Heart right ventricle (tissue), 16 donors: Measurements from ENCODE around the gene EPN3. TPM values are rescaled to one million over a fixed set of nuclear protein-coding genes. Genes with fewer than 3 reads are reported as not detected.

Experiments
- ATAC-seq, 8 donors: fragments of 200-7000 bp; cut with Tn5 transposase; one replicate each; pipeline ENCODE4 v1.9.1; 2020; ENCODE audit warnings: mild to moderate bottlenecking in 8 of 8, moderate library complexity in 8 of 8, moderate number of reproducible peaks in 1 of 8
- DNase-seq, 2 donors: peaks; one replicate each; pipeline ENCODE4 v3.0.0-alpha.2; 2020
- H3K27ac ChIP-seq, 10 donors: fragments of 200-600 bp; sonication (generic) in 2 of 10; one replicate each; pipeline versions ENCODE4 v1.5.0 to v1.8.0; 2020 to 2022; ENCODE audit warnings: mild to moderate bottlenecking in 3 of 10
- H3K27me3 ChIP-seq, 7 donors: fragments of 200-600 bp; one replicate each; pipeline ENCODE4 v1.8.0; 2021 to 2022; ENCODE audit warnings: mild to moderate bottlenecking in 2 of 7
- H3K36me3 ChIP-seq, 9 donors: fragments of 200-600 bp; sonication (generic) in 1 of 9; one replicate each; pipeline versions ENCODE4 v1.5.0 to v1.8.0; 2020 to 2022; ENCODE audit warnings: mild to moderate bottlenecking in 2 of 9
- H3K4me1 ChIP-seq, 9 donors: fragments of 200-600 bp; sonication (generic) in 1 of 9; one replicate each; pipeline versions ENCODE4 v1.5.0 to v1.8.0; 2020 to 2022; ENCODE audit warnings: mild to moderate bottlenecking in 4 of 9
- H3K4me3 ChIP-seq, 10 donors: fragments of 200-600 bp; sonication (generic) in 2 of 10; one replicate each; pipeline versions ENCODE4 v1.5.0 to v1.8.0; 2020 to 2022; ENCODE audit warnings: mild to moderate bottlenecking in 7 of 10, moderate library complexity in 2 of 10
- H3K9me3 ChIP-seq, 11 donors: fragments of 200-600 bp in 10 of 11; sonication (generic) in 2 of 11; one replicate each; pipeline versions ENCODE4 v1.5.0 to v1.8.0; 2013 to 2022; ENCODE audit warnings: mild to moderate bottlenecking in 2 of 11, control low read depth in 1 of 11, moderate library complexity in 1 of 11
- whole genome bisulfite sequencing, 2 donors: extraction: QIAGEN DNeasy Blood & Tissue Kit; methylation state at CpG; one replicate each; pipeline ENCODE4 v1.1.7; 2013; ENCODE audit warnings: inconsistent platforms in 1 of 2; 5-methylcytosine and 5-hydroxymethylcytosine counted together
- intact Hi-C, 10 donors: fragments of 100-400 bp; cut with DNase I; formaldehyde crosslinking; loops; one replicate each; pipeline versions ENCODE4 v1.11.1 to v1.14.2; 2022
- polyA plus RNA-seq, 2 donors: library from polyadenylated mRNA; stranded (reverse); fragments of 200-250 nt; gene quantifications; one replicate each; pipeline ENCODE4 v1.2.3, GENCODE V29; 2013
- total RNA-seq, 10 donors: library from RNA; stranded (reverse); fragmentation: NEBNext Ultra II Directional in 3 of 10; extraction: Animal tissue kit (Norgen Biotek cat#: 25700) in 3 of 10; gene quantifications; one replicate each; pipeline versions ENCODE4 v1.2.1 to v1.2.4, GENCODE V29; 2021 to 2023
- TF ChIP-seq, protein P1 (sequence below), 9 donors: fragments of 200-600 bp; sonication (generic) in 2 of 9; IDR thresholded peaks; one replicate each; pipeline versions ENCODE4 v1.5.0 to v1.8.0; 2021 to 2022; ENCODE audit warnings: antibody characterized with exemption in 9 of 9, mild to moderate bottlenecking in 5 of 9, moderate library complexity in 1 of 9
- donor health status: Arrhythmogenic right ventricular cardiomyopathy.
- donor health status: ischemic (EF 13 %, LVEDD 7.1; RV severe dilation, severe dysfunction).
- donor health status: healthy with polysubstance abuse.
- donor health status: DM: no; HTN: yes; CAD: no.
- donor health status: DM: no; HTN: no; CAD: no.
- donor health status: ischemic (EF 25% LVEDD 6.9; RV normal size, moderate dysfunction).
- donor health status: ischemic (EF 25% LVEDD 5.7; RV mildly dilated, moderate dysfunction).
- donor health status: healthy.
- donor health status: DM: yes; HTN: yes; CAD: no.
- donor health status: Ischemic cardiomyopathy.
- donor health status: ischemic (EF 35%, LVEDD 5.7; RV mildly dilated, moderate dysfunction).
- donor health status: nonischemic (EF 11% LVEDD 7.7; RV severe dilation, severe dysfunction).
- donor health status: DM: yes; HTN: yes; CAD: no.
- donor health status: PGD.
- donor health status: ischemic (EF 29% LVEDD 5.4; RV normal size, mild dysfunction).
- donor health status: nonischemic (EF 23%, LVEDD 6.1; RV moderate dilation, normal function).

Gene EPN3
- total and polyA plus RNA-seq, 12 donors = 3.0 to 21.5 (median 10.1) TPM

- WGBS, 2 donors = 59 to 60% methylated on average over 6 of the region's 6 CpGs
- TF ChIP-seq, protein P1, sequence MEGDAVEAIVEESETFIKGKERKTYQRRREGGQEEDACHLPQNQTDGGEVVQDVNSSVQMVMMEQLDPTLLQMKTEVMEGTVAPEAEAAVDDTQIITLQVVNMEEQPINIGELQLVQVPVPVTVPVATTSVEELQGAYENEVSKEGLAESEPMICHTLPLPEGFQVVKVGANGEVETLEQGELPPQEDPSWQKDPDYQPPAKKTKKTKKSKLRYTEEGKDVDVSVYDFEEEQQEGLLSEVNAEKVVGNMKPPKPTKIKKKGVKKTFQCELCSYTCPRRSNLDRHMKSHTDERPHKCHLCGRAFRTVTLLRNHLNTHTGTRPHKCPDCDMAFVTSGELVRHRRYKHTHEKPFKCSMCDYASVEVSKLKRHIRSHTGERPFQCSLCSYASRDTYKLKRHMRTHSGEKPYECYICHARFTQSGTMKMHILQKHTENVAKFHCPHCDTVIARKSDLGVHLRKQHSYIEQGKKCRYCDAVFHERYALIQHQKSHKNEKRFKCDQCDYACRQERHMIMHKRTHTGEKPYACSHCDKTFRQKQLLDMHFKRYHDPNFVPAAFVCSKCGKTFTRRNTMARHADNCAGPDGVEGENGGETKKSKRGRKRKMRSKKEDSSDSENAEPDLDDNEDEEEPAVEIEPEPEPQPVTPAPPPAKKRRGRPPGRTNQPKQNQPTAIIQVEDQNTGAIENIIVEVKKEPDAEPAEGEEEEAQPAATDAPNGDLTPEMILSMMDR (IDR thresholded peaks at IDR 0.05) = no peak
- no peaks in the 10 kb centered on the region for H3K36me3 ChIP-seq
- peak in 1 of 2 donors; percentile 38 for DNase-seq
- H3K27me3 ChIP-seq = no peaks in the 10 kb centered on the region
- intact Hi-C loops = no loop called here
- H3K4me1 ChIP-seq = peaks cover 0 to 37% (median 11%) of the 10 kb centered on the region in 9 donors
- H3K4me3 ChIP-seq = no peak overlapping the region
- ATAC-seq = peak in 3 of 8 donors; percentile 46 to 72 (median 60)
- peak overlapping the region in 2 of 10 donors; percentile 15 to 52 for H3K27ac ChIP-seq
- no peaks in the 10 kb centered on the region for H3K9me3 ChIP-seq
Observed at GRCh38 chr17:50514936-50515702, 17.4 kb upstream of the EPN3 start.

DNA sequence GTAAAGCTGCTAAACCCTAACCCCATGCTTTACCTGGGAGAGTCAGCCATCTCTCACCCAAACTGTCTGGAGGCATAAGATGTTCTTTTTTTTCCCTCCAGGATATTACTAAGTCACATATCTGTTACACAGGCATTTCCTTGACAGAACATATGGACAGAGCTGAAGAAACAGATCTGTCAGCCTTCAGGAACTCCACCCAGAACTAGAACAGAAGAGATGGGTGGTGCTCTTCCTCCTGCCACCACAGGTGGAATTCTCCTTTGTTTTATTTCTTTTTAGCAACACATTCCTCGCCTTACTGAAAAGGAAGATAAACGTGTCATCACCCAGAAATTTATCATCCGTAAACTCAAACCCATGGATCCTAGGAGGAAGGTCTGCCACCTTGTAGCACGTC, 15.5 kb upstream of the EPN3 start:
- TF ChIP-seq, protein P1 (IDR thresholded peaks at IDR 0.05) = no peak
- no peaks in the 10 kb centered on the region for H3K9me3 ChIP-seq
- DNase-seq = no peak
- H3K36me3 ChIP-seq = no peaks in the 10 kb centered on the region
- ATAC-seq = peak in 5 of 8 donors; percentile 36 to 70 (median 36)
- peaks cover 0 to 37% (median 4%) of the 10 kb centered on the region in 9 donors for H3K4me1 ChIP-seq
- H3K27ac ChIP-seq = peak overlapping the region in 4 of 10 donors; percentile 5 to 62 (median 18)
- WGBS, 2 donors = 66 to 72% methylated on average over 4 of the region's 4 CpGs
- intact Hi-C loops = no loop called here
- H3K27me3 ChIP-seq = no peaks in the 10 kb centered on the region
- H3K4me3 ChIP-seq = no peak overlapping the region

DNA sequence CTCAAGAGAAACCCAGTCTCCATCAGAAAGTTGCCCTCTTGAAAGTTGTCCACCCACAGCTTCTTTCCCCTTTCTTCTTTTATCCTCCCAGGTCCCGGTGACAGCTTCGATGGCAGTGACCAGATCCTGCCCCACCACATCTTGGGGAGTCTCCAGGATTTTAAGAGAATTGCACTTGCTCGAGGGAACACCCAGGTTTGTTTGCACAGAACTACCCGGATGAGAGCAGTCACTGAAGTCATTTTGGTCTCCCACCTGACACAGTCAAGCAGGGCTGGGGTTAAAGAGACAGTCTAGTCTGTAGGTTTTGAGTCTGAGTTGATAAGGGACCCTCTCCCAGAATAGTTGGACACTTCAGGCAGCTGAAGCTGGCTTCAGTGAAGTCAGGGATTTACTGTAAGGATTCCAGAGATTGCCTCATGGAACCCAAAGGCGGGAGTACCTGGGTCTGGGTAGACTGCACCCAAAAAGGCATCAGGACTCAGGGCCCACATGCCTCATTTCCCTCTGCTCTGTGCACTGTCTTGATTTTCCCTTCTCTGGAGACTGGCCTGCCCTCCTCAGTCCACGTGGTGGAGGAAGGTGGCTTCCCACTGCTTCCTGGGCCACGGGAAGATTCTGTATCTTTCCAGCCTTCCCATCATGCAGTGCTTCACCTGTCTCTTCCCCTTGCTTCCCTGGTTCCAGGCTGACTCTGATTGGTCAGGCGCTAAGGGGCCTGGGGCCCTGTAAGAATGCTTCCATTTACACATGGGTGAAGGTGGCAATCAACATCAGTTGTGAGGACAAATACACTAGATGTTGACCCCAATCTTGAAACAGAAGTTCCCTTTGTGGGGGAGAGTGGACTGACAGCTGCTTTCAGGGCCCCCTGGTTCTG, 14.8 kb upstream of the EPN3 start:
- DNase-seq (no peak), ATAC-seq (no peak)
- peaks cover 0 to 37% (median 4%) of the 10 kb centered on the region in 9 donors for H3K4me1 ChIP-seq
- 70% methylated on average over 8 of the region's 8 CpGs for WGBS, 2 donors
- H3K27me3 ChIP-seq = no peaks in the 10 kb centered on the region
- intact Hi-C loops = no loop called here
- H3K36me3 ChIP-seq = no peaks in the 10 kb centered on the region
- H3K27ac ChIP-seq = peak overlapping the region in 4 of 10 donors; percentile 5 to 62 (median 18)
- no peak overlapping the region for H3K4me3 ChIP-seq
- no peaks in the 10 kb centered on the region for H3K9me3 ChIP-seq
- TF ChIP-seq, protein P1 (IDR thresholded peaks at IDR 0.05) = no peak

GRCh38 chr17:50518384-50519023, 14.0 kb upstream of the EPN3 start:
- ATAC-seq (peak in 1 of 8 donors; percentile 62), DNase-seq (no peak)
- no peak overlapping the region for H3K4me3 ChIP-seq
- peaks cover 0 to 37% (median 4%) of the 10 kb centered on the region in 9 donors for H3K4me1 ChIP-seq
- TF ChIP-seq, protein P1 (IDR thresholded peaks at IDR 0.05) = no peak
- intact Hi-C loops = no loop called here
- no peaks in the 10 kb centered on the region for H3K9me3 ChIP-seq
- no peaks in the 10 kb centered on the region for H3K27me3 ChIP-seq
- no peaks in the 10 kb centered on the region for H3K36me3 ChIP-seq
- peak overlapping the region in 1 of 10 donors; percentile 62 for H3K27ac ChIP-seq
- 68 to 76% methylated on average over 13 of the region's 13 CpGs for WGBS, 2 donors
